ENCODE results near the gene CYB5RL. TPM values are rescaled to one million over a fixed set of nuclear protein-coding genes. Genes with fewer than 3 reads are reported as not detected.
"Not testable (repeated sequence)": the region's sequence is repeated elsewhere in the genome, so short reads cannot be mapped to it uniquely, and the experiment has no call there.

Gene CYB5RL
- total and polyA plus RNA-seq, 2 experiments from 2014 or later = 4.5 to 7.5 TPM

- 80% methylated on average over 8 of the region's 8 CpGs for WGBS (ENCODE audit: low lambda C conversion rate, missing lambda C conversion rate)
- Histone ChIP-seq H3K27me3 (no peaks in the 10 kb centered on the region), H2AFZ (no peak overlapping the region)
Observed at GRCh38 chr1:54168206-54168965, 31.4 kb downstream of the CYB5RL start.

GRCh38 chr1:54167422-54168139 lies 32.2 kb downstream of the CYB5RL start:
- H3K4me2 ChIP-seq = no peak overlapping the region
- H4K20me1 ChIP-seq (ENCODE audit: insufficient read depth, poor library complexity, severe bottlenecking) = no peaks in the 10 kb centered on the region
- no peaks in the 10 kb centered on the region for H3K27me3 ChIP-seq
- no peaks in the 10 kb centered on the region for H3K9me3 ChIP-seq (ENCODE audit: low read depth)
- H3K79me2 ChIP-seq = no peaks in the 10 kb centered on the region
- no peaks in the 10 kb centered on the region for H3K9me2 ChIP-seq (replicated peaks; ENCODE audit: insufficient read depth)
- no peak for TF ChIP-seq EZH2 (IDR thresholded peaks at IDR 0.05; ENCODE audit: borderline replicate concordance)
- no peak for TF ChIP-seq CTCF (IDR thresholded peaks at IDR 0.05; ENCODE audit: poor library complexity)
- TF ChIP-seq EZH2phosphoT487 (IDR thresholded peaks at IDR 0.05; ENCODE audit: low read depth, severe bottlenecking, unreplicated experiment) = no peak
- no peaks in the 10 kb centered on the region for H3K36me3 ChIP-seq (replicated peaks; ENCODE audit: insufficient read depth, low read depth)
- H2AFZ ChIP-seq = no peak overlapping the region
- no peak overlapping the region for H3K4me3 ChIP-seq
- DNase-seq (ENCODE audit: low spot score) = no peak
- no peaks in the 10 kb centered on the region for H3K4me1 ChIP-seq (ENCODE audit: insufficient read depth)
- WGBS (ENCODE audit: low lambda C conversion rate, missing lambda C conversion rate) = 84% methylated on average over 9 of the region's 9 CpGs
- H3K27ac ChIP-seq = no peak overlapping the region

More at GRCh38 chr1:54168206-54168965, 31.4 kb downstream of the CYB5RL start:
- Histone ChIP-seq H3K4me2 (no peak overlapping the region), H3K4me1 (ENCODE audit: insufficient read depth) (no peaks in the 10 kb centered on the region), H3K27ac (no peak overlapping the region), H3K4me3 (no peak overlapping the region), H4K20me1 (ENCODE audit: insufficient read depth, poor library complexity, severe bottlenecking) (no peaks in the 10 kb centered on the region), H3K36me3 (replicated peaks; ENCODE audit: insufficient read depth, low read depth) (no peaks in the 10 kb centered on the region), H3K9me3 (ENCODE audit: low read depth) (no peaks in the 10 kb centered on the region), H3K79me2 (no peaks in the 10 kb centered on the region), H3K9me2 (replicated peaks; ENCODE audit: insufficient read depth) (no peaks in the 10 kb centered on the region)
- TF ChIP-seq CTCF (IDR thresholded peaks at IDR 0.05; ENCODE audit: poor library complexity) = no peak
- no peak for TF ChIP-seq EZH2phosphoT487 (IDR thresholded peaks at IDR 0.05; ENCODE audit: low read depth, severe bottlenecking, unreplicated experiment)
- TF ChIP-seq EZH2 (IDR thresholded peaks at IDR 0.05; ENCODE audit: borderline replicate concordance) = no peak
- DNase-seq (ENCODE audit: low spot score) = no peak

GRCh38 chr1:54166357-54166756 lies 33.5 kb downstream of the CYB5RL start:
- H3K9me3 ChIP-seq (ENCODE audit: low read depth); H3K27ac ChIP-seq; H3K27me3 ChIP-seq; H3K9me2 ChIP-seq (replicated peaks; ENCODE audit: insufficient read depth); H4K20me1 ChIP-seq (ENCODE audit: insufficient read depth, poor library complexity, severe bottlenecking); H3K4me3 ChIP-seq; H3K4me2 ChIP-seq; H3K4me1 ChIP-seq (ENCODE audit: insufficient read depth); H3K36me3 ChIP-seq (replicated peaks; ENCODE audit: insufficient read depth, low read depth); H3K79me2 ChIP-seq; H2AFZ ChIP-seq; DNase-seq (ENCODE audit: low spot score): not testable (repeated sequence)
- 92% methylated on average over 8 of the region's 8 CpGs for WGBS (ENCODE audit: low lambda C conversion rate, missing lambda C conversion rate)

- H3K9me3 ChIP-seq (ENCODE audit: low read depth) = no peaks in the 10 kb centered on the region
- no peaks in the 10 kb centered on the region for H3K27me3 ChIP-seq
- H3K27ac ChIP-seq = no peak overlapping the region
- no peak overlapping the region for H3K4me3 ChIP-seq
- no peaks in the 10 kb centered on the region for H3K36me3 ChIP-seq (replicated peaks; ENCODE audit: insufficient read depth, low read depth)
- WGBS (ENCODE audit: low lambda C conversion rate, missing lambda C conversion rate) = 93% methylated on average over 15 of the region's 15 CpGs
- H2AFZ ChIP-seq = no peak overlapping the region
- no peak for TF ChIP-seq EZH2phosphoT487 (IDR thresholded peaks at IDR 0.05; ENCODE audit: low read depth, severe bottlenecking, unreplicated experiment)
- TF ChIP-seq EZH2 (IDR thresholded peaks at IDR 0.05; ENCODE audit: borderline replicate concordance) = no peak
- no peak for TF ChIP-seq CTCF (IDR thresholded peaks at IDR 0.05; ENCODE audit: poor library complexity)
- H3K9me2 ChIP-seq (replicated peaks; ENCODE audit: insufficient read depth) = no peaks in the 10 kb centered on the region
- no peaks in the 10 kb centered on the region for H3K4me1 ChIP-seq (ENCODE audit: insufficient read depth)
- H3K79me2 ChIP-seq = no peaks in the 10 kb centered on the region
- DNase-seq (ENCODE audit: low spot score) = no peak
- no peak overlapping the region for H3K4me2 ChIP-seq
- no peaks in the 10 kb centered on the region for H4K20me1 ChIP-seq (ENCODE audit: insufficient read depth, poor library complexity, severe bottlenecking)
Observed at GRCh38 chr1:54165146-54165545, 34.7 kb downstream of the CYB5RL start.
